Esophagus squamous epithelium (tissue), 5 donors: ENCODE results near the gene FUBP3. TPM values are rescaled to one million over a fixed set of nuclear protein-coding genes. Genes with fewer than 3 reads are reported as not detected.

Experiments used
- DNase-seq: peaks from one replicate; lab custom pipeline; 2025; lab: John Stamatoyannopoulos, UW
- H3K27ac ChIP-seq, 4 donors: fragments of 200-600 bp; sonication (generic); one replicate each; pipeline ENCODE4 v1.5.1; 2016 to 2019; ENCODE audit warnings: mild to moderate bottlenecking in 1 of 4
- H3K27me3 ChIP-seq, 4 donors: fragments of 200-600 bp; sonication (generic); 1 replicate in 3 of 4; 2 replicates in 1 of 4; pipeline versions ENCODE4 v1.5.1 to v1.6.0; 2017 to 2021; ENCODE audit warnings: antibody characterized with exemption in 1 of 4
- H3K36me3 ChIP-seq, 3 donors: fragments of 200-600 bp; sonication (generic); one replicate each; pipeline ENCODE4 v1.5.1; 2016 to 2019
- H3K4me1 ChIP-seq, 3 donors: fragments of 200-600 bp; sonication (generic); one replicate each; pipeline ENCODE4 v1.5.1; 2017 to 2019
- H3K4me3 ChIP-seq, 4 donors: fragments of 200-600 bp; sonication (generic); 1 replicate in 3 of 4; 2 replicates in 1 of 4; pipeline ENCODE4 v1.5.1; 2016 to 2019; ENCODE audit warnings: mild to moderate bottlenecking in 2 of 4, moderate library complexity in 1 of 4
- H3K9me3 ChIP-seq, 3 donors: fragments of 200-600 bp; sonication (generic); one replicate each; pipeline ENCODE4 v1.5.1; 2016 to 2019
- CTCF ChIP-seq, 6 experiments: fragments of 450-650 bp in 4 of 6; fragments of 200-600 bp in 2 of 6; sonication (generic) in 2 of 6; IDR thresholded peaks; one replicate each; pipeline ENCODE4 v1.5.1; 2016 to 2019; ENCODE audit warnings: antibody characterized with exemption in 6 of 6, mild to moderate bottlenecking in 4 of 6, moderate library complexity in 4 of 6
- POLR2A ChIP-seq, 4 donors: fragments of 450-650 bp; IDR thresholded peaks; one replicate each; pipeline ENCODE4 v1.6.1; 2017; ENCODE audit warnings: antibody characterized with exemption in 4 of 4, mild to moderate bottlenecking in 4 of 4, moderate library complexity in 3 of 4
- WGBS, 2 donors: methylation state at CpG; one replicate each; pipeline ENCODE4 v1.1.5; 2018; 5-methylcytosine and 5-hydroxymethylcytosine counted together
- intact Hi-C: fragments of 100-400 bp; cut with DNase I; formaldehyde crosslinking; loops from one replicate; pipeline ENCODE4 v1.15.0; 2022
- total RNA-seq, 4 donors: library from RNA; depleted of rRNA; stranded (reverse); fragments of >200 nt; gene quantifications; one replicate each; pipeline ENCODE4 v1.1.0, GENCODE V29; 2016
- donor health status: DM: yes; HTN: yes; CAD: no.

The FUBP3 gene
- total RNA-seq, 4 donors from 2014 or later = 28.2 to 39.0 (median 33.9) TPM

GRCh38 chr9:130541533-130541932 lies 37.8 kb upstream of the FUBP3 start:
- H3K9me3 ChIP-seq = no peaks in the 10 kb centered on the region
- H3K27ac ChIP-seq = no peak overlapping the region
- DNase-seq = no peak
- H3K27me3 ChIP-seq = peaks cover 0 to 66% (median 2%) of the 10 kb centered on the region in 4 donors
- 53 to 55% methylated on average over 2 of the region's 2 CpGs for WGBS, 2 donors
- TF ChIP-seq CTCF (IDR thresholded peaks at IDR 0.05) (no peak), POLR2A (IDR thresholded peaks at IDR 0.05) (no peak)
- intact Hi-C loops = no loop called here
- no peak overlapping the region for H3K4me3 ChIP-seq
- peaks cover 5 to 46% (median 10%) of the 10 kb centered on the region in 3 donors for H3K4me1 ChIP-seq
- no peaks in the 10 kb centered on the region for H3K36me3 ChIP-seq

- no peak for TF ChIP-seq CTCF (IDR thresholded peaks at IDR 0.05)
- TF ChIP-seq POLR2A (IDR thresholded peaks at IDR 0.05) = no peak
Observed at GRCh38 chr9:130542038-130542437, 37.3 kb upstream of the FUBP3 start.

GRCh38 chr9:130542457-130543228 lies 36.7 kb upstream of the FUBP3 start:
- no peaks in the 10 kb centered on the region for H3K36me3 ChIP-seq
- WGBS, 2 donors = 33 to 36% methylated on average over 5 to 7 of the region's 7 CpGs
- DNase-seq = no peak
- no peaks in the 10 kb centered on the region for H3K9me3 ChIP-seq
- peaks cover 0 to 55% (median 0%) of the 10 kb centered on the region in 4 donors for H3K27me3 ChIP-seq
- TF ChIP-seq POLR2A (IDR thresholded peaks at IDR 0.05) (no peak), CTCF (IDR thresholded peaks at IDR 0.05) (no peak)
- no peak overlapping the region for H3K4me3 ChIP-seq
- H3K4me1 ChIP-seq = peaks cover 5 to 43% (median 10%) of the 10 kb centered on the region in 3 donors
- no peak overlapping the region for H3K27ac ChIP-seq
- intact Hi-C loops = no loop called here

More at GRCh38 chr9:130542038-130542437, 37.3 kb upstream of the FUBP3 start:
- peaks cover 0 to 61% (median 1%) of the 10 kb centered on the region in 4 donors for H3K27me3 ChIP-seq
- intact Hi-C loops = no loop called here
- H3K4me3 ChIP-seq = no peak overlapping the region
- H3K36me3 ChIP-seq = no peaks in the 10 kb centered on the region
- DNase-seq = no peak
- H3K9me3 ChIP-seq = no peaks in the 10 kb centered on the region
- WGBS, 2 donors = 55 to 79% methylated on average over 4 to 5 of the region's 5 CpGs
- peaks cover 5 to 46% (median 10%) of the 10 kb centered on the region in 3 donors for H3K4me1 ChIP-seq
- no peak overlapping the region for H3K27ac ChIP-seq

GRCh38 chr9:130543368-130543767 lies 36.0 kb upstream of the FUBP3 start:
- no peak for TF ChIP-seq POLR2A (IDR thresholded peaks at IDR 0.05)
- TF ChIP-seq CTCF (IDR thresholded peaks at IDR 0.05) = no peak
- intact Hi-C loops = no loop called here
- no peak overlapping the region for H3K4me3 ChIP-seq
- H3K27ac ChIP-seq = no peak overlapping the region
- WGBS, 2 donors = 67 to 73% methylated on average over 6 to 7 of the region's 8 CpGs
- H3K4me1 ChIP-seq = peaks cover 5 to 41% (median 10%) of the 10 kb centered on the region in 3 donors
- no peaks in the 10 kb centered on the region for H3K36me3 ChIP-seq
- peaks cover 0 to 49% (median 0%) of the 10 kb centered on the region in 4 donors for H3K27me3 ChIP-seq
- no peaks in the 10 kb centered on the region for H3K9me3 ChIP-seq
- no peak for DNase-seq

- Histone ChIP-seq H3K36me3 (no peaks in the 10 kb centered on the region), H3K9me3 (no peaks in the 10 kb centered on the region), H3K27ac (no peak overlapping the region), H3K27me3 (peaks cover 0 to 44% (median 0%) of the 10 kb centered on the region in 4 donors), H3K4me3 (no peak overlapping the region), H3K4me1 (peaks cover 5 to 38% (median 10%) of the 10 kb centered on the region in 3 donors)
- intact Hi-C loops = no loop called here
- DNase-seq = no peak
- TF ChIP-seq CTCF (IDR thresholded peaks at IDR 0.05) = no peak
- no peak for TF ChIP-seq POLR2A (IDR thresholded peaks at IDR 0.05)
- 69 to 82% methylated on average over 6 of the region's 6 CpGs for WGBS, 2 donors
Observed at GRCh38 chr9:130543859-130544258, 35.5 kb upstream of the FUBP3 start.
